MM.1S (cell line): Measurements from ENCODE around the gene CASZ1.

Experiments used
- DNase-seq: peaks from one replicate; pipeline ENCODE4 v3.0.0-alpha.2; 2015
- H2AFZ ChIP-seq: fragments of 300-600 bp; sonication (generic); 2 replicates; pipeline ENCODE4 v1.6.0; 2016; ENCODE audit warnings: antibody characterized with exemption, low read length
- H3F3A ChIP-seq: fragments of 300-600 bp; sonication (generic); 2 replicates; pipeline ENCODE4 v1.6.1; 2016; ENCODE audit warnings: mild to moderate bottlenecking, antibody characterized with exemption, low read length, moderate library complexity, mixed read lengths; ENCODE audit not compliant: insufficient read depth
- H3K27ac ChIP-seq: fragments of 300-600 bp; sonication (generic); 2 replicates; pipeline ENCODE4 v1.5.1; 2016; ENCODE audit warnings: mild to moderate bottlenecking, low read length
- H3K27me3 ChIP-seq: fragments of 300-600 bp; sonication (generic); replicated peaks from 2 replicates; pipeline ENCODE4 v1.6.0; 2016; ENCODE audit warnings: low read length; ENCODE audit not compliant: insufficient read depth
- H3K36me3 ChIP-seq: fragments of 300-600 bp; sonication (generic); replicated peaks from 2 replicates; pipeline ENCODE4 v1.6.1; 2016; ENCODE audit warnings: mild to moderate bottlenecking, low read length, mixed read lengths; ENCODE audit not compliant: insufficient read depth
- H3K4me1 ChIP-seq: fragments of 300-600 bp; sonication (generic); 2 replicates; pipeline ENCODE4 v1.6.1; 2016; ENCODE audit warnings: low read length, mixed read lengths
- H3K4me2 ChIP-seq: fragments of 300-600 bp; sonication (generic); 2 replicates; pipeline ENCODE4 v1.6.0; 2016; ENCODE audit warnings: low read depth, low read length
- H3K4me3 ChIP-seq: fragments of 300-600 bp; sonication (generic); 2 replicates; pipeline ENCODE4 v1.5.1; 2016; ENCODE audit warnings: low read length, mixed read lengths
- H3K79me2 ChIP-seq: fragments of 300-600 bp; sonication (generic); 2 replicates; pipeline ENCODE4 v1.6.1; 2016; ENCODE audit warnings: mixed run types, low read length, mixed read lengths
- H3K9ac ChIP-seq: fragments of 300-600 bp; sonication (generic); 2 replicates; pipeline ENCODE4 v1.6.1; 2016; ENCODE audit warnings: low read length, mixed read lengths
- H3K9me2 ChIP-seq: fragments of 300-600 bp; sonication (generic); replicated peaks from 2 replicates; pipeline ENCODE4 v1.6.1; 2016; ENCODE audit warnings: mild to moderate bottlenecking, low read length, mixed read lengths; ENCODE audit not compliant: insufficient read depth
- H3K9me3 ChIP-seq: fragments of 300-600 bp; sonication (generic); replicated peaks from 2 replicates; pipeline ENCODE4 v1.6.1; 2016; ENCODE audit warnings: mild to moderate bottlenecking, low read length, mixed read lengths; ENCODE audit not compliant: insufficient read depth
- H4K20me1 ChIP-seq: fragments of 300-600 bp; sonication (generic); 2 replicates; pipeline ENCODE4 v1.6.1; 2016; ENCODE audit warnings: mild to moderate bottlenecking, low read length, moderate library complexity, mixed read lengths; ENCODE audit not compliant: insufficient read depth
- EZH2 ChIP-seq: fragments of 300-600 bp; sonication (generic); optimal IDR thresholded peaks from 2 replicates; pipeline ENCODE3; 2017; ENCODE audit warnings: low read depth, mild to moderate bottlenecking, antibody characterized with exemption, low read length, mixed read lengths
- EZH2phosphoT487 ChIP-seq: fragments of 300-600 bp; sonication (generic); IDR thresholded peaks from 2 replicates; pipeline ENCODE4 v1.6.1; 2018; ENCODE audit warnings: antibody characterized with exemption, low read length
- TF ChIP-seq, protein P1 (sequence below): fragments of 300-600 bp; sonication (generic); IDR thresholded peaks from 2 replicates; pipeline ENCODE4 v1.5.1; 2016; ENCODE audit warnings: antibody characterized with exemption, low read length, mixed read lengths

The CASZ1 gene

DNA sequence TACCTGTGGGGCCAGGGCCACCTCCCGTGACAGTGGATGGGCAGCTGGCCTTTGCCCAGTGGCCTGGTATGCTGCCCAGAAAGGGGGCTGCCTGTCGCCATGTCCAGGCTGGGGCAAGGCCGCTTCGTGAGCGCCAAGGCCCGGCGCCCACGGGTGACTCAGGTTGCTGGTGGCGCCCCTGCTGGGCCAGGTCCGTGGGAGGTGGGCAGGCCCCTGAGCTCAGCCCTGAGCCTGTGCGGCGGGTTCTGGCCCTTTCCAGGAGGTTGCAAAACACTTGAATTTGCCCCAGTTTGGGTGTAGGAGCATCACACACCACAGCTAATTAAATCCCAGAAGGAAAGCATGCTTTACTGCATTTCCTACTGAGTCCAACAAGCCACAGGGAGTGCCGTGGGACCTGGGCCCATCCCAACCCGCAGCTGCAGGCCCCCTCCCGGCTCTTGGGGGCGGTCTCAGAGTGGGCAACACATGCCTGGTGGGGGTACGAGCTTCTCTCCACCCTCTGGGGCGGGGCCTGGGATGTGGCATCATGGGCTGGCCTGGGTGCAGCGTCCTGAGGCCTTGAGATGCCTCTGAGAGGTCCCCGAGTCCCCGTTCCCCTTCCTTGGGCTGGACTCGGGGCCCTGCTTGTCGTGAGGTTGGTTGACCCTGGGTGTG lies 161.9 kb downstream of the CASZ1 start:
- H3K27ac ChIP-seq = no peak overlapping the region
- no peak overlapping the region for H3K4me3 ChIP-seq
- H3F3A ChIP-seq = no peaks in the 10 kb centered on the region
- no peaks in the 10 kb centered on the region for H3K36me3 ChIP-seq
- H3K79me2 ChIP-seq = no peaks in the 10 kb centered on the region
- H3K4me1 ChIP-seq = no peaks in the 10 kb centered on the region
- DNase-seq = no peak
- TF ChIP-seq, protein P1, sequence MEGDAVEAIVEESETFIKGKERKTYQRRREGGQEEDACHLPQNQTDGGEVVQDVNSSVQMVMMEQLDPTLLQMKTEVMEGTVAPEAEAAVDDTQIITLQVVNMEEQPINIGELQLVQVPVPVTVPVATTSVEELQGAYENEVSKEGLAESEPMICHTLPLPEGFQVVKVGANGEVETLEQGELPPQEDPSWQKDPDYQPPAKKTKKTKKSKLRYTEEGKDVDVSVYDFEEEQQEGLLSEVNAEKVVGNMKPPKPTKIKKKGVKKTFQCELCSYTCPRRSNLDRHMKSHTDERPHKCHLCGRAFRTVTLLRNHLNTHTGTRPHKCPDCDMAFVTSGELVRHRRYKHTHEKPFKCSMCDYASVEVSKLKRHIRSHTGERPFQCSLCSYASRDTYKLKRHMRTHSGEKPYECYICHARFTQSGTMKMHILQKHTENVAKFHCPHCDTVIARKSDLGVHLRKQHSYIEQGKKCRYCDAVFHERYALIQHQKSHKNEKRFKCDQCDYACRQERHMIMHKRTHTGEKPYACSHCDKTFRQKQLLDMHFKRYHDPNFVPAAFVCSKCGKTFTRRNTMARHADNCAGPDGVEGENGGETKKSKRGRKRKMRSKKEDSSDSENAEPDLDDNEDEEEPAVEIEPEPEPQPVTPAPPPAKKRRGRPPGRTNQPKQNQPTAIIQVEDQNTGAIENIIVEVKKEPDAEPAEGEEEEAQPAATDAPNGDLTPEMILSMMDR = no peak
- TF ChIP-seq EZH2phosphoT487 (no peak), EZH2 (no peak)
- H3K27me3 ChIP-seq = peaks cover 17% of the 10 kb centered on the region
- H2AFZ ChIP-seq = no peak overlapping the region
- H3K9ac ChIP-seq = no peak overlapping the region
- no peak overlapping the region for H3K4me2 ChIP-seq
- H4K20me1 ChIP-seq = no peaks in the 10 kb centered on the region
- H3K9me2 ChIP-seq = no peaks in the 10 kb centered on the region
- H3K9me3 ChIP-seq = no peaks in the 10 kb centered on the region

DNA sequence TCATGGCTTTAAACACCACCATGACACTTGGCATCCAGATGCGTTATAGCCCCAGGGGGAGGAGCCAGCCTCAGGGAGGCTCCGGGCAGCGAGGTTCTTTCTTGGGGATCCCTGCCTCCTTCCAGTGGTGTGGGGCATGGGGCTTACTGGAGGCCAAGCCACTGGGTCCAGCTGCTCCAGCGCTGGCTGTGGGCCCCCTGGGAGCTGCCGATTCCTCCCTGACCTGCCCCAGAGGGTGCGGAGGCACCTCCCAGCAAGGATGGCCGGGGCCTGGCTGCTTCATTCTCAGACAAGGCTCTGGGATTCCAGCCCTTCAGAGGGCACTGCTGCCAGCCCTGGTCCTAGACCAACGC lies 162.4 kb downstream of the CASZ1 start:
- DNase-seq = no peak
- Histone ChIP-seq H3K4me3 (no peak overlapping the region), H3K79me2 (no peaks in the 10 kb centered on the region), H3F3A (no peaks in the 10 kb centered on the region), H3K9ac (no peak overlapping the region), H3K36me3 (no peaks in the 10 kb centered on the region), H3K4me2 (no peak overlapping the region), H4K20me1 (no peaks in the 10 kb centered on the region), H3K27ac (no peak overlapping the region), H3K9me2 (no peaks in the 10 kb centered on the region), H3K9me3 (no peaks in the 10 kb centered on the region), H3K4me1 (no peaks in the 10 kb centered on the region), H2AFZ (no peak overlapping the region), H3K27me3 (peaks cover 17% of the 10 kb centered on the region)
- TF ChIP-seq EZH2phosphoT487 (no peak), EZH2 (no peak)
- TF ChIP-seq, protein P1 = no peak

DNA sequence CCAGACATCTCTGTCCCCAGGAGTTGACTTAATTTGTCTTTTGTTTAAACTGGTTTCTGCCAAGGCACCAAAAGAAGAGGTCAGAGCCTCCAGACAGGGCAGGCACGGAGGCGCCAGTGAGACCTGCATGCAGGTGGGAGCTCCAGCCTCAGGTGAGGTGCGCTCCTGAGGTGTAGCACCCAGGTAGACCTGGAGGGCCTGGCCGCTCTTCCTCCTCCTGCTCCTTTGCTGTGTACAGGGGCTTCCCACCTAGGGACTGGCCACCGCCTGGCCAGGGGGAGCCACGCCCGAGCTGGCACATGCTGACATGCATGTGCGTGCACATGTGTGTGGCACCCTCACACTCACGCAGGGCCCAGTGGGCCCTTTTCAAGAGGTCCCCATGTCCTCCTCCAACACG lies 163.0 kb downstream of the CASZ1 start:
- Histone ChIP-seq H3F3A (no peaks in the 10 kb centered on the region), H3K36me3 (no peaks in the 10 kb centered on the region), H3K9me3 (no peaks in the 10 kb centered on the region), H3K27ac (no peak overlapping the region), H3K9me2 (no peaks in the 10 kb centered on the region), H3K9ac (no peak overlapping the region), H3K4me2 (no peak overlapping the region), H3K4me1 (no peaks in the 10 kb centered on the region), H4K20me1 (no peaks in the 10 kb centered on the region), H3K27me3 (peaks cover 17% of the 10 kb centered on the region), H3K4me3 (no peak overlapping the region), H3K79me2 (no peaks in the 10 kb centered on the region), H2AFZ (no peak overlapping the region)
- TF ChIP-seq, protein P1 = no peak
- no peak for TF ChIP-seq EZH2
- no peak for TF ChIP-seq EZH2phosphoT487
- no peak for DNase-seq
